Mucosa of stomach (tissue), 1 donor: ENCODE measurements around the gene AQP12A.
"Not testable (repeated sequence)": the region's sequence is repeated elsewhere in the genome, so short reads cannot be mapped to it uniquely, and the experiment has no call there.

Source experiments
- H3K27me3 ChIP-seq: one replicate; pipeline ENCODE4 v1.7.0; 2013; ENCODE audit warnings: mild to moderate bottlenecking, low read length; ENCODE audit not compliant: control insufficient read depth, insufficient read depth
- H3K36me3 ChIP-seq: one replicate; pipeline ENCODE4 v1.7.0; 2013; ENCODE audit warnings: low read length; ENCODE audit not compliant: control insufficient read depth, insufficient read depth
- H3K4me1 ChIP-seq: one replicate; pipeline ENCODE4 v1.7.0; 2013; ENCODE audit warnings: mild to moderate bottlenecking, low read length; ENCODE audit not compliant: control insufficient read depth, insufficient read depth
- H3K4me3 ChIP-seq: one replicate; pipeline ENCODE4 v1.7.0; 2013; ENCODE audit warnings: low read length
- H3K9ac ChIP-seq: one replicate; pipeline ENCODE4 v1.7.0; 2013; ENCODE audit warnings: mild to moderate bottlenecking, low read length, moderate library complexity
- H3K9me3 ChIP-seq: one replicate; pipeline ENCODE4 v1.7.0; 2013; ENCODE audit warnings: mild to moderate bottlenecking, low read length, moderate library complexity; ENCODE audit not compliant: control insufficient read depth
- donor health status: Pancreatic carcinoma.

The AQP12A gene

GRCh38 chr2:240695593-240695992, 3.9 kb downstream of the AQP12A start:
- H3K36me3 ChIP-seq, H3K4me3 ChIP-seq, H3K27me3 ChIP-seq, H3K9me3 ChIP-seq, H3K4me1 ChIP-seq, H3K9ac ChIP-seq: not testable (repeated sequence)

GRCh38 chr2:240696469-240696868, 4.8 kb downstream of the AQP12A start:
- H3K9me3 ChIP-seq, H3K27me3 ChIP-seq, H3K9ac ChIP-seq, H3K36me3 ChIP-seq, H3K4me1 ChIP-seq, H3K4me3 ChIP-seq: not testable (repeated sequence)

GRCh38 chr2:240698852-240699561, 7.3 kb downstream of the AQP12A start:
- not testable (repeated sequence) for H3K36me3 ChIP-seq, H3K27me3 ChIP-seq, H3K9ac ChIP-seq, H3K4me3 ChIP-seq, H3K4me1 ChIP-seq, H3K9me3 ChIP-seq

GRCh38 chr2:240699835-240700234, 8.2 kb downstream of the AQP12A start:
- H3K9ac ChIP-seq, H3K4me3 ChIP-seq, H3K4me1 ChIP-seq, H3K9me3 ChIP-seq, H3K27me3 ChIP-seq, H3K36me3 ChIP-seq: not testable (repeated sequence)

GRCh38 chr2:240700616-240701015, 8.9 kb downstream of the AQP12A start:
- not testable (repeated sequence) for H3K27me3 ChIP-seq, H3K4me1 ChIP-seq, H3K9me3 ChIP-seq, H3K4me3 ChIP-seq, H3K36me3 ChIP-seq, H3K9ac ChIP-seq

GRCh38 chr2:240701091-240701735, 9.5 kb downstream of the AQP12A start:
- H3K4me1 ChIP-seq = no peaks in the 10 kb centered on the region
- no peaks in the 10 kb centered on the region for H3K36me3 ChIP-seq
- no peaks in the 10 kb centered on the region for H3K9me3 ChIP-seq
- peaks cover 8% of the 10 kb centered on the region for H3K27me3 ChIP-seq
- no peak overlapping the region for H3K9ac ChIP-seq
- H3K4me3 ChIP-seq = no peak overlapping the region

GRCh38 chr2:240701736-240702639, 10.3 kb downstream of the AQP12A start:
- Histone ChIP-seq H3K36me3 (no peaks in the 10 kb centered on the region), H3K4me3 (no peak overlapping the region), H3K9me3 (no peaks in the 10 kb centered on the region), H3K9ac (no peak overlapping the region), H3K27me3 (peaks cover 8% of the 10 kb centered on the region), H3K4me1 (no peaks in the 10 kb centered on the region)

GRCh38 chr2:240702640-240703011, 11.0 kb downstream of the AQP12A start:
- Histone ChIP-seq H3K4me3 (no peak overlapping the region), H3K9ac (no peak overlapping the region), H3K4me1 (no peaks in the 10 kb centered on the region), H3K9me3 (no peaks in the 10 kb centered on the region), H3K36me3 (no peaks in the 10 kb centered on the region), H3K27me3 (peaks cover 8% of the 10 kb centered on the region)

GRCh38 chr2:240703417-240704341, 12.0 kb downstream of the AQP12A start:
- no peak overlapping the region for H3K9ac ChIP-seq
- H3K27me3 ChIP-seq = peaks cover 8% of the 10 kb centered on the region
- no peaks in the 10 kb centered on the region for H3K4me1 ChIP-seq
- H3K36me3 ChIP-seq = no peaks in the 10 kb centered on the region
- no peaks in the 10 kb centered on the region for H3K9me3 ChIP-seq
- H3K4me3 ChIP-seq = no peak overlapping the region

- no peak overlapping the region for H3K9ac ChIP-seq
- H3K4me3 ChIP-seq = no peak overlapping the region
- no peaks in the 10 kb centered on the region for H3K9me3 ChIP-seq
- H3K27me3 ChIP-seq = peaks cover 8% of the 10 kb centered on the region
- no peaks in the 10 kb centered on the region for H3K4me1 ChIP-seq
- H3K36me3 ChIP-seq = no peaks in the 10 kb centered on the region
These were observed 13.0 kb downstream of the AQP12A start for GRCh38 chr2:240704651-240705050.

- no peaks in the 10 kb centered on the region for H3K9me3 ChIP-seq
- H3K4me3 ChIP-seq = no peak overlapping the region
- no peaks in the 10 kb centered on the region for H3K36me3 ChIP-seq
- H3K4me1 ChIP-seq = no peaks in the 10 kb centered on the region
- H3K27me3 ChIP-seq = peaks cover 8% of the 10 kb centered on the region
- H3K9ac ChIP-seq = no peak overlapping the region
These were observed 13.6 kb downstream of the AQP12A start for GRCh38 chr2:240705204-240705791.
